ENCODE data around the gene MYLK. TPM values are rescaled to one million over a fixed set of nuclear protein-coding genes. Genes with fewer than 3 reads are reported as not detected.

Gene MYLK
- total and polyA plus RNA-seq, 2 donors (not counting 1 experiment from before 2014, with no cell fraction given), result 0.51 TPM; not detected in 1

DNA sequence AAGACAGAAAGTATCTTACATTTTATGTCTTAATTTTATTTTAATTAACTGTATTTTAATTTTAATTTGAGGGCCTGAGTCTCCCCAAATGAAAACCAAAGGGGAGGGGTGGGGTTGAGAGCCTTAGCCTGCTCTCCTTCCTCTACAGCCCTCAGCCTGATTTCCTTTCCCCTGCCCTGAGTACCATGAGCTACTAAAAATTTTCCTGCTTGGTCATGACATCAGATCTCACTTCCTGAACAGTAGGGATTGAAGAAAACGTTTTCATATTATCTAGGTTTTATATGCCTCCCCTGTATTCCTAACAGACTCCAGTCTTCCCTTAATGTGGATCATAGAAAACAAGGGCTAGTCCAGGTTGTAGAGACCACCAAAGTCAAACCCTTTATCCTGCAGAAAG lies 133.9 kb downstream of the MYLK start:
- peaks cover 9% of the 10 kb centered on the region for H3K27me3 Mint-ChIP-seq
- H2AFZ ChIP-seq (ENCODE audit: insufficient read depth, low read depth, low read length, poor library complexity, severe bottlenecking), result no peak overlapping the region
- no peak overlapping the region for H3K27ac Mint-ChIP-seq
- no peaks in the 10 kb centered on the region for H3K4me1 ChIP-seq (ENCODE audit: control insufficient read depth in 2 of 2, insufficient read depth in 2 of 2, low read length in 2 of 2)
- ATAC-seq (ENCODE audit: low read depth), result no peak
- H3K9me3 ChIP-seq (ENCODE audit: control extremely low read depth in 1 of 3, control insufficient read depth in 2 of 3, insufficient read depth in 1 of 3, low read length in 2 of 3), result no peaks in the 10 kb centered on the region
- H3K27ac ChIP-seq (ENCODE audit: low read length in 2 of 2), result no peak overlapping the region
- TF ChIP-seq, protein P1, sequence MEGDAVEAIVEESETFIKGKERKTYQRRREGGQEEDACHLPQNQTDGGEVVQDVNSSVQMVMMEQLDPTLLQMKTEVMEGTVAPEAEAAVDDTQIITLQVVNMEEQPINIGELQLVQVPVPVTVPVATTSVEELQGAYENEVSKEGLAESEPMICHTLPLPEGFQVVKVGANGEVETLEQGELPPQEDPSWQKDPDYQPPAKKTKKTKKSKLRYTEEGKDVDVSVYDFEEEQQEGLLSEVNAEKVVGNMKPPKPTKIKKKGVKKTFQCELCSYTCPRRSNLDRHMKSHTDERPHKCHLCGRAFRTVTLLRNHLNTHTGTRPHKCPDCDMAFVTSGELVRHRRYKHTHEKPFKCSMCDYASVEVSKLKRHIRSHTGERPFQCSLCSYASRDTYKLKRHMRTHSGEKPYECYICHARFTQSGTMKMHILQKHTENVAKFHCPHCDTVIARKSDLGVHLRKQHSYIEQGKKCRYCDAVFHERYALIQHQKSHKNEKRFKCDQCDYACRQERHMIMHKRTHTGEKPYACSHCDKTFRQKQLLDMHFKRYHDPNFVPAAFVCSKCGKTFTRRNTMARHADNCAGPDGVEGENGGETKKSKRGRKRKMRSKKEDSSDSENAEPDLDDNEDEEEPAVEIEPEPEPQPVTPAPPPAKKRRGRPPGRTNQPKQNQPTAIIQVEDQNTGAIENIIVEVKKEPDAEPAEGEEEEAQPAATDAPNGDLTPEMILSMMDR (IDR thresholded peaks at IDR 0.05), result no peak
- intact Hi-C loops (cut with micrococcal nuclease), result no loop called here
- H3K9me3 Mint-ChIP-seq (ENCODE audit: insufficient read depth), result no peaks in the 10 kb centered on the region
- WGBS (ENCODE audit: insufficient coverage), result no CpG with 5 or more reads among the region's 1 CpG
- no peak for DNase-seq
- H3K4me3 Mint-ChIP-seq, result no peak overlapping the region
- POLR2A ChIA-PET, result no interaction called here
- H4K20me1 ChIP-seq (ENCODE audit: control insufficient read depth, insufficient read depth, low read length, poor library complexity, severe bottlenecking), result no peaks in the 10 kb centered on the region
- H3K4me1 Mint-ChIP-seq, result no peaks in the 10 kb centered on the region
- CTCF ChIA-PET, result no interaction called here
- H3K4me2 ChIP-seq (replicated peaks; ENCODE audit: low read depth, low read length, poor library complexity, severe bottlenecking), result no peak overlapping the region
- H3K27me3 ChIP-seq (replicated peaks in 1 of 4; ENCODE audit: control extremely low read depth in 1 of 4, control insufficient read depth in 3 of 4, insufficient read depth in 4 of 4, low read length in 3 of 4), result peaks cover 0 to 2% (median 0%) of the 10 kb centered on the region in 4 experiments
- H3K4me3 ChIP-seq (ENCODE audit: control extremely low read depth in 1 of 5, extremely low read depth in 1 of 5, insufficient read depth in 1 of 5, low read depth in 2 of 5, low read length in 4 of 5), result no peak overlapping the region
- no peaks in the 10 kb centered on the region for H3K79me2 ChIP-seq (ENCODE audit: control insufficient read depth, insufficient read depth, low read length)
- no peak overlapping the region for H3K9ac ChIP-seq (ENCODE audit: low read length)
- no peaks in the 10 kb centered on the region for H3K36me3 ChIP-seq (replicated peaks in 1 of 2; ENCODE audit: control extremely low read depth in 1 of 2, control insufficient read depth in 1 of 2, extremely low read depth in 1 of 2, insufficient read depth in 2 of 2, low read length in 1 of 2)

GRCh38 chr3:123749711-123750110 lies 134.4 kb downstream of the MYLK start:
- ChIA-PET POLR2A (no interaction called here), CTCF (no interaction called here)
- no peaks in the 10 kb centered on the region for H3K4me1 ChIP-seq (ENCODE audit: control insufficient read depth in 2 of 2, insufficient read depth in 2 of 2, low read length in 2 of 2)
- H3K4me2 ChIP-seq (replicated peaks; ENCODE audit: low read depth, low read length, poor library complexity, severe bottlenecking), result no peak overlapping the region
- Mint-ChIP-seq H3K4me3 (no peak overlapping the region), H3K4me1 (no peaks in the 10 kb centered on the region), H3K9me3 (ENCODE audit: insufficient read depth) (no peaks in the 10 kb centered on the region), H3K27me3 (peaks cover 9% of the 10 kb centered on the region), H3K27ac (no peak overlapping the region)
- DNase-seq (no peak), ATAC-seq (ENCODE audit: low read depth) (no peak)
- H2AFZ ChIP-seq (ENCODE audit: insufficient read depth, low read depth, low read length, poor library complexity, severe bottlenecking), result no peak overlapping the region
- TF ChIP-seq, protein P1 (IDR thresholded peaks at IDR 0.05), result no peak
- TF ChIP-seq EZH2 (IDR thresholded peaks at IDR 0.05; ENCODE audit: borderline replicate concordance, insufficient read depth, low read depth, low read length, poor library complexity, severe bottlenecking), result no peak
- H3K27ac ChIP-seq (ENCODE audit: low read length in 2 of 2), result no peak overlapping the region
- peaks cover 0 to 2% (median 0%) of the 10 kb centered on the region in 4 experiments for H3K27me3 ChIP-seq (replicated peaks in 1 of 4; ENCODE audit: control extremely low read depth in 1 of 4, control insufficient read depth in 3 of 4, insufficient read depth in 4 of 4, low read length in 3 of 4)
- H3K9me3 ChIP-seq (ENCODE audit: control extremely low read depth in 1 of 3, control insufficient read depth in 2 of 3, insufficient read depth in 1 of 3, low read length in 2 of 3), result no peaks in the 10 kb centered on the region
- no peaks in the 10 kb centered on the region for H4K20me1 ChIP-seq (ENCODE audit: control insufficient read depth, insufficient read depth, low read length, poor library complexity, severe bottlenecking)
- no peak overlapping the region for H3K4me3 ChIP-seq (ENCODE audit: control extremely low read depth in 1 of 5, extremely low read depth in 1 of 5, insufficient read depth in 1 of 5, low read depth in 2 of 5, low read length in 4 of 5)
- H3K79me2 ChIP-seq (ENCODE audit: control insufficient read depth, insufficient read depth, low read length), result no peaks in the 10 kb centered on the region
- no peaks in the 10 kb centered on the region for H3K36me3 ChIP-seq (replicated peaks in 1 of 2; ENCODE audit: control extremely low read depth in 1 of 2, control insufficient read depth in 1 of 2, extremely low read depth in 1 of 2, insufficient read depth in 2 of 2, low read length in 1 of 2)
- H3K9ac ChIP-seq (ENCODE audit: low read length), result no peak overlapping the region
- intact Hi-C loops (cut with micrococcal nuclease), result no loop called here

All from B cell (primary cell).